Type B pancreatic cell (in vitro differentiated cells): ENCODE results near the gene CUX1. TPM values are rescaled to one million over a fixed set of nuclear protein-coding genes. Genes with fewer than 3 reads are reported as not detected.

Source experiments
- DNase-seq: peaks from one replicate; pipeline ENCODE4 v3.0.0; 2021; ENCODE audit warnings: mixed read lengths; ENCODE audit not compliant: unreplicated experiment; ENCODE audit errors: extremely low spot score
- H3K27ac Mint-ChIP-seq: 2 replicates; pipeline ENCODE4 v1.8.0; 2021; ENCODE audit warnings: mild to moderate bottlenecking, mixed read lengths
- H3K27me3 Mint-ChIP-seq: 2 replicates; pipeline ENCODE4 v1.8.0; 2021; ENCODE audit warnings: mixed read lengths
- H3K36me3 Mint-ChIP-seq: 2 replicates; pipeline ENCODE4 v1.8.0; 2021; ENCODE audit warnings: mixed read lengths
- H3K4me1 Mint-ChIP-seq: one replicate; pipeline ENCODE4 v1.8.0; 2021; ENCODE audit warnings: mixed read lengths; ENCODE audit not compliant: unreplicated experiment
- H3K4me3 Mint-ChIP-seq: 2 replicates; pipeline ENCODE4 v1.8.0; 2021; ENCODE audit warnings: mild to moderate bottlenecking, mixed read lengths
- H3K9me3 Mint-ChIP-seq: 2 replicates; pipeline ENCODE4 v1.8.0; 2021; ENCODE audit warnings: mixed read lengths
- CTCF ChIP-seq: fragments of 200-600 bp; sonication (generic); conservative IDR thresholded peaks from 2 replicates; pipeline ENCODE4 v1.5.0; 2021; ENCODE audit warnings: antibody characterized with exemption, mild to moderate bottlenecking
- total RNA-seq: library from RNA; stranded (reverse); gene quantifications from 2 replicates; pipeline ENCODE4 v1.2.1, GENCODE V29; 2021; ENCODE audit warnings: low replicate concordance

Gene CUX1
- total RNA-seq, 1 donor from 2014 or later: 76.4 TPM

- peaks cover 50% of the 10 kb centered on the region for H3K4me1 Mint-ChIP-seq
- H3K36me3 Mint-ChIP-seq: no peaks in the 10 kb centered on the region
- peak overlapping the region; percentile 62 for H3K27ac Mint-ChIP-seq
Measured at GRCh38 chr7:101874028-101874427, 56.6 kb downstream of the CUX1 start.

GRCh38 chr7:101875283-101875846 is 57.9 kb downstream of the CUX1 start:
- H3K4me3 Mint-ChIP-seq: no peak overlapping the region
- no peaks in the 10 kb centered on the region for H3K27me3 Mint-ChIP-seq
- no peak overlapping the region for H3K27ac Mint-ChIP-seq
- no peak for TF ChIP-seq CTCF
- H3K4me1 Mint-ChIP-seq: peaks cover 44% of the 10 kb centered on the region
- H3K9me3 Mint-ChIP-seq: peaks cover 4% of the 10 kb centered on the region
- H3K36me3 Mint-ChIP-seq: no peaks in the 10 kb centered on the region
- no peak for DNase-seq

More at GRCh38 chr7:101874028-101874427, 56.6 kb downstream of the CUX1 start:
- DNase-seq: no peak
- no peak for TF ChIP-seq CTCF
- Mint-ChIP-seq H3K4me3 (no peak overlapping the region), H3K27me3 (no peaks in the 10 kb centered on the region), H3K9me3 (peaks cover 4% of the 10 kb centered on the region)

- Mint-ChIP-seq H3K27ac (peak overlapping the region; percentile 80), H3K4me3 (peak overlapping the region; percentile 57), H3K9me3 (peaks cover 4% of the 10 kb centered on the region), H3K27me3 (no peaks in the 10 kb centered on the region), H3K36me3 (no peaks in the 10 kb centered on the region), H3K4me1 (peaks cover 62% of the 10 kb centered on the region)
- DNase-seq: no peak
- TF ChIP-seq CTCF: no peak
Measured at GRCh38 chr7:101877882-101878591, 60.6 kb downstream of the CUX1 start.

- peak overlapping the region; percentile 80 for H3K27ac Mint-ChIP-seq
- DNase-seq: no peak
- H3K27me3 Mint-ChIP-seq: no peaks in the 10 kb centered on the region
- H3K4me1 Mint-ChIP-seq: peaks cover 62% of the 10 kb centered on the region
- H3K36me3 Mint-ChIP-seq: no peaks in the 10 kb centered on the region
- TF ChIP-seq CTCF: no peak
- no peak overlapping the region for H3K4me3 Mint-ChIP-seq
- H3K9me3 Mint-ChIP-seq: peaks cover 4% of the 10 kb centered on the region
Measured at GRCh38 chr7:101878938-101879337, 61.5 kb downstream of the CUX1 start.

- Mint-ChIP-seq H3K27ac (no peak overlapping the region), H3K4me3 (no peak overlapping the region), H3K36me3 (no peaks in the 10 kb centered on the region), H3K4me1 (peaks cover 61% of the 10 kb centered on the region), H3K9me3 (peaks cover 4% of the 10 kb centered on the region), H3K27me3 (no peaks in the 10 kb centered on the region)
- no peak for TF ChIP-seq CTCF
- DNase-seq: no peak
Measured at GRCh38 chr7:101879565-101879964, 62.1 kb downstream of the CUX1 start.
